IMR-90 (cell line): ENCODE results near the gene MALSU1. TPM values are rescaled to one million over a fixed set of nuclear protein-coding genes. Genes with fewer than 3 reads are reported as not detected.

ENCODE experiments used
- ATAC-seq: fragments of 200-7000 bp; cut with Tn5 transposase; 2 replicates; pipeline ENCODE4 v1.9.1; 2020; ENCODE audit warnings: low read depth, mild to moderate bottlenecking, moderate library complexity
- BruUV-seq: library from RNA; stranded (reverse); fragments of 400-500 nt; replicated peaks from 2 replicates; lab custom pipeline; 2021; lab: Mats Ljungman, UMichigan
- CTCF ChIA-PET: fragments of 300-600 bp; formaldehyde crosslinking; extraction: SDS; loops from one replicate; lab custom pipeline; 2021; ENCODE audit warnings: antibody characterized with exemption; lab: Yijun Ruan, JAX
- POLR2A ChIA-PET: fragments of 300-600 bp; sonication (Branson Sonifier 250); formaldehyde crosslinking; loops from one replicate; lab custom pipeline; 2022; ENCODE audit warnings: antibody characterized with exemption; ENCODE audit not compliant: unreplicated experiment; lab: Charles Lee
- DNase-seq: peaks from one replicate; pipeline ENCODE4 v3.0.0; 2013
- H2AFZ ChIP-seq: replicated peaks from 2 replicates; pipeline ENCODE3; 2013; ENCODE audit warnings: low read length, mild to moderate bottlenecking; ENCODE audit not compliant: poor library complexity
- H2AK5ac ChIP-seq: 2 replicates; pipeline ENCODE4 v1.6.1; 2013; ENCODE audit warnings: low read depth, low read length, inconsistent platforms
- H2AK9ac ChIP-seq: replicated peaks from 2 replicates; pipeline ENCODE3; 2013; ENCODE audit warnings: mild to moderate bottlenecking, low read depth, low read length, moderate library complexity; ENCODE audit not compliant: poor library complexity
- H2BK120ac ChIP-seq: 2 replicates; pipeline ENCODE4 v1.6.1; 2013; ENCODE audit warnings: low read depth, low read length, inconsistent platforms
- H2BK15ac ChIP-seq: 3 replicates; pipeline ENCODE4 v1.6.1; 2013; ENCODE audit warnings: low read depth, low read length, inconsistent platforms
- H2BK20ac ChIP-seq: 2 replicates; pipeline ENCODE4 v1.6.1; 2013; ENCODE audit warnings: low read depth, mild to moderate bottlenecking, inconsistent platforms, low read length, moderate library complexity
- H2BK5ac ChIP-seq: 2 replicates; pipeline ENCODE4 v1.6.1; 2013; ENCODE audit warnings: mild to moderate bottlenecking, low read depth, low read length, inconsistent platforms; ENCODE audit not compliant: poor library complexity, severe bottlenecking
- H3K14ac ChIP-seq: replicated peaks from 2 replicates; pipeline ENCODE4 v1.6.1; 2013; ENCODE audit warnings: low read depth, low read length, inconsistent platforms
- H3K18ac ChIP-seq: 2 replicates; pipeline ENCODE4 v1.6.1; 2013; ENCODE audit warnings: low read depth, low read length, control low read depth
- H3K23ac ChIP-seq: 2 replicates; pipeline ENCODE4 v1.6.1; 2013; ENCODE audit warnings: low read depth, low read length, inconsistent platforms
- H3K27ac ChIP-seq: 2 replicates; pipeline ENCODE4 v1.5.1; 2013; ENCODE audit warnings: mild to moderate bottlenecking, control low read depth, low read length; ENCODE audit not compliant: insufficient read depth
- H3K27me3 ChIP-seq: 2 replicates; pipeline ENCODE4 v1.6.1; 2013; ENCODE audit warnings: low read length; ENCODE audit not compliant: control insufficient read depth, insufficient read depth
- H3K36me3 ChIP-seq: 2 replicates; pipeline ENCODE4 v1.6.1; 2013; ENCODE audit warnings: low read length, mixed read lengths; ENCODE audit not compliant: control insufficient read depth, insufficient read depth
- H3K4ac ChIP-seq: 2 replicates; pipeline ENCODE4 v1.6.1; 2013; ENCODE audit warnings: low read depth, low read length, inconsistent platforms
- H3K4me1 ChIP-seq: 2 replicates; pipeline ENCODE4 v1.6.1; 2013; ENCODE audit warnings: low read length, mixed read lengths; ENCODE audit not compliant: control insufficient read depth, insufficient read depth
- H3K4me2 ChIP-seq: 2 replicates; pipeline ENCODE4 v1.6.1; 2013; ENCODE audit warnings: low read depth, mild to moderate bottlenecking, control low read depth, low read length, moderate library complexity
- H3K4me3 ChIP-seq: 2 replicates; pipeline ENCODE4 v1.5.1; 2013; ENCODE audit warnings: low read depth, mild to moderate bottlenecking, control low read depth, low read length, moderate library complexity; ENCODE audit not compliant: insufficient read depth
- H3K56ac ChIP-seq: 2 replicates; pipeline ENCODE4 v1.6.1; 2013; ENCODE audit warnings: low read length, inconsistent platforms; ENCODE audit not compliant: insufficient read depth; ENCODE audit errors: extremely low read depth
- H3K79me1 ChIP-seq, 2 experiments: 2 replicates each; pipeline ENCODE4 v1.6.1; 2013; ENCODE audit warnings: low read length in 2 of 2, inconsistent platforms in 1 of 2, low read depth in 1 of 2
- H3K9ac ChIP-seq: 2 replicates; pipeline ENCODE4 v1.6.1; 2013; ENCODE audit warnings: low read depth, low read length, control low read depth
- H3K9me1 ChIP-seq: 2 replicates; pipeline ENCODE4 v1.6.1; 2013; ENCODE audit warnings: low read length, inconsistent platforms; ENCODE audit not compliant: insufficient read depth
- H3K9me3 ChIP-seq: 2 replicates; pipeline ENCODE4 v1.6.1; 2013; ENCODE audit warnings: low read length; ENCODE audit not compliant: control insufficient read depth, insufficient read depth
- H4K20me1 ChIP-seq: 2 replicates; pipeline ENCODE4 v1.6.1; 2013; ENCODE audit warnings: low read length, inconsistent platforms; ENCODE audit not compliant: insufficient read depth
- H4K5ac ChIP-seq: 2 replicates; pipeline ENCODE4 v1.6.1; 2013; ENCODE audit warnings: mild to moderate bottlenecking, low read depth, low read length, control low read depth
- H4K8ac ChIP-seq, 2 experiments: 2 replicates each; pipeline ENCODE4 v1.6.1; 2013; ENCODE audit warnings: low read depth in 2 of 2, low read length in 2 of 2, control low read depth in 1 of 2, inconsistent platforms in 1 of 2
- H4K91ac ChIP-seq: 2 replicates; pipeline ENCODE4 v1.6.1; 2013; ENCODE audit warnings: low read depth, low read length, inconsistent platforms; ENCODE audit not compliant: insufficient read depth
- BHLHE40 ChIP-seq: fragments of 150-350 bp; IDR thresholded peaks from 2 replicates; pipeline ENCODE4 v1.6.1; 2016; ENCODE audit warnings: mild to moderate bottlenecking, low read depth, low read length
- CEBPB ChIP-seq: IDR thresholded peaks from 2 replicates; pipeline ENCODE4 v1.6.1; 2012; ENCODE audit warnings: low read depth, low read length, improper control_type of control experiment
- MAFK ChIP-seq: IDR thresholded peaks from 2 replicates; pipeline ENCODE4 v1.6.1; 2012; ENCODE audit warnings: low read depth, low read length, improper control_type of control experiment
- MXI1 ChIP-seq: IDR thresholded peaks from 2 replicates; pipeline ENCODE4 v1.6.1; 2012; ENCODE audit warnings: low read depth, mild to moderate bottlenecking, low read length, moderate library complexity, borderline replicate concordance
- RFX5 ChIP-seq: IDR thresholded peaks from 2 replicates; pipeline ENCODE4 v1.8.0; 2012; ENCODE audit warnings: low read depth, mild to moderate bottlenecking, low read length, moderate library complexity
- WGBS, 2 experiments: methylation state at CpG; one replicate each; pipeline versions ENCODE4 v1.1.5 to v1.1.7; 2013; ENCODE audit warnings: missing lambda C conversion rate in 2 of 2; ENCODE audit not compliant: insufficient read length in 1 of 2; ENCODE audit errors: extremely low coverage in 2 of 2; 5-methylcytosine and 5-hydroxymethylcytosine counted together
- dilution Hi-C: fragments of 300-500 bp; cut with HindIII; formaldehyde crosslinking; loops from one replicate; pipeline ENCODE4 v1.14.3; 2018; ENCODE audit warnings: low sequenced_read_pairs; ENCODE audit not compliant: unreplicated experiment
- in situ Hi-C: fragments of 300-500 bp; cut with MboI; formaldehyde crosslinking; loops from 3 replicates; pipeline ENCODE4 v1.14.3; 2019; ENCODE audit warnings: low sequenced_read_pairs, inconsistent platforms, mixed read lengths
- intact Hi-C: fragments of 100-400 bp; cut with micrococcal nuclease; formaldehyde crosslinking; loops from 2 replicates; pipeline ENCODE4 v1.10.0; 2022
- polyA plus RNA-seq, 3 experiments: library from polyadenylated mRNA; depleted of rRNA; stranded (reverse); fragments of >200 nt; gene quantifications; 2 replicates each; pipeline ENCODE4 v1.2.3, GENCODE V29; 2012; ENCODE audit warnings: low replicate concordance in 1 of 3
- total RNA-seq: library from RNA; depleted of rRNA; stranded (reverse); fragments of >200 nt; gene quantifications from 2 replicates; pipeline ENCODE4 v1.2.3, GENCODE V29; 2012

Gene MALSU1
- total and polyA plus RNA-seq, 2 of the 4 experiments (the other 2 are of a cell fraction): 30.5 to 36.0 TPM

- Histone ChIP-seq H3K9ac (no peak overlapping the region), H3K79me1 (peaks cover 14 to 55% of the 10 kb centered on the region in 2 experiments), H3K18ac (peak overlapping the region; percentile 53; the same call in 1 of the 2 replicates), H2AK5ac (peak overlapping the region; percentile 69), H2BK20ac (peak overlapping the region; percentile 68), H3K4me2 (peak overlapping the region; percentile 49), H3K4ac (peak overlapping the region; percentile 51; the same call in 1 of the 2 replicates), H2BK5ac (peak overlapping the region; percentile 59), H3K4me3 (no peak overlapping the region), H2AK9ac (no peak overlapping the region), H4K8ac (peak overlapping the region in 1 of 2 experiments; percentile 26; a peak in 2 of 4 replicates), H3K27me3 (no peaks in the 10 kb centered on the region), H3K9me1 (peaks cover 5% of the 10 kb centered on the region), H2AFZ (no peak overlapping the region), H3K14ac (no peak overlapping the region; the same call in 1 of the 2 replicates), H3K9me3 (peaks cover 5% of the 10 kb centered on the region), H2BK120ac (peak overlapping the region; percentile 51), H3K27ac (peak overlapping the region; percentile 35; the same call in 1 of the 2 replicates), H4K91ac (no peak overlapping the region), H3K56ac (no peak overlapping the region), H3K4me1 (peaks cover 15% of the 10 kb centered on the region), H2BK15ac (peak overlapping the region; percentile 10; the same call in 1 of the 3 replicates), H3K23ac (peak overlapping the region; percentile 46; the same call in 1 of the 2 replicates), H4K5ac (no peak overlapping the region), H3K36me3 (peaks cover 16% of the 10 kb centered on the region), H4K20me1 (peaks cover 13% of the 10 kb centered on the region; the same call in 1 of the 2 replicates)
- dilution Hi-C loops (no loop called here), intact Hi-C loops (no loop called here), in situ Hi-C loops (no loop called here)
- peak; percentile 65 for DNase-seq
- CTCF ChIA-PET: interaction anchor here (0.5 to 1.1 kb wide), 2 partner anchors 62 to 1605 kb away, joined by 3 to 5 read pairs; no protein-coding TSS in a partner anchor
- no CpG with 5 or more reads among the region's 4 CpGs for WGBS, 2 experiments
- BruUV-seq: no TSS peak
- no peak for ATAC-seq
- TF ChIP-seq MXI1 (no peak), MAFK (no peak), CEBPB (peak; percentile 20; the same call in 1 of the 2 replicates), RFX5 (no peak), BHLHE40 (no peak)
- POLR2A ChIA-PET: no interaction called here
These were observed 33.9 kb downstream of the MALSU1 start for GRCh38 chr7:23332910-23333612.
